Measurements from ENCODE around the gene UXS1.

DNA sequence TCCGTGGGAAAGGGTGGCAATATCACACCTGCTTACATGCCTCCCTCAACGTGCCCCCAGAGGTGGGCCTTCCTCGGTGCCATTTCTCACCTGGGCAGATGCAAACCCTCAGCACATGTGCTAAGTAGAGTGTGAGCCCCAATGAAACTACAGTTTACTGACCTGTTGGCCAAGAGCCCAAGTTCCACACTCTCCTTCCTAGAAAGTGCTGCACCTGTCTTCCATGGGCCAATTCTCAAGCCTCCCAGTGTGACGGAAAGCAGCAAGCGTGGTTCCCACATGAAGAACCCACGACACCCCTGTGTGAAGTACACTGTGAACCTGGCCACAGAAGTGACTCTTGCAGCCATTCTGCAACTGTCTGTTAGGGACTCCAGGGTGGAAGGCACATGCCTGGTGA is 73.7 kb downstream of the UXS1 start:
- TF ChIP-seq POLR2A (IDR thresholded peaks at IDR 0.05; ENCODE audit: low read length) (no peak), GATA1 (IDR thresholded peaks at IDR 0.05; ENCODE audit: low read depth, low read length) (no peak)
